ENCODE results near the gene GATD1. TPM values are rescaled to one million over a fixed set of nuclear protein-coding genes. Genes with fewer than 3 reads are reported as not detected.
A peak's percentile ranks its signal among the peaks of the same experiment; 100 is the strongest.

Gene GATD1
- total RNA-seq, 1 experiment from 2014 or later: 83.3 TPM

DNA sequence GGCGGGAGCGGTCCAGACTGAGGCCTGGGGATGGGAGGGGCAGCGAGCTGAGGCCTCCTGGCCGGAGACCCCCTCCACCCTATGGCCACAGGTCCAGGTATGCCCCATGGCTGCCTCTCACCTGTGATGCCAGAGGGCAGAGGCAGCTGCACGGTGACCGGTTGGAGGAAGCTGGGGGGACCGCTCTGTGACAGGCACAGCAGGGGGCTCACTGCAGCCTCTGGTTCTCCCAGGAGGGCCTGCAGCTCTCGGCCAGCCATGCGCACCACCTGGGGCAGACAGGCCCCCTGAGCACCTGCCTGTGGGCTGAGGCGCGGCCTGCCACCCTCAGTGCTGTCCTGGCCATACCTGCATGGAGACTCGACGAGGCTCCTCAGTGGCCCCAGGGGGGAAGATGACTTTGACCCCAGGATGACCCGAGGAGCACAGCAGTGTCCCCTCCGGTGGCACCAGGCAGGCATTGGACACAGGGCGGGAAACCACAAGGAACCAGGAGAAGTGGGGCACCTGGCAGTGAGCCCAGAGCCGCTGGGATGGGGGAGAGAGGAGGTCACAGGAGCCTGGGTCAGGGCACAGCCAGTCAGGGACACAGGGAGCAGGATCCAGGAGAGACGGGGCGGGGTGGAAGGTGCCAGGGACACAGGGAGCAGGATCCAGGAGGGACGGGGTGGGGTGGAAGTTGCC is 24.0 kb upstream of the GATD1 start:
- CTCF ChIA-PET: no interaction called here
- no peaks in the 10 kb centered on the region for H3K27me3 Mint-ChIP-seq (ENCODE audit: unreplicated experiment)
- peaks cover 8% of the 10 kb centered on the region for H3K4me1 Mint-ChIP-seq (ENCODE audit: low read depth, unreplicated experiment)
- no peak overlapping the region for H3K4me3 Mint-ChIP-seq (ENCODE audit: low read depth, unreplicated experiment)
- intact Hi-C loops (cut with micrococcal nuclease; ENCODE audit: unreplicated experiment): no loop called here
- H3K9me3 Mint-ChIP-seq (ENCODE audit: low read depth, unreplicated experiment): no peaks in the 10 kb centered on the region
- BruUV-seq (replicated peaks): no TSS peak
- H3K36me3 Mint-ChIP-seq (ENCODE audit: insufficient read depth, unreplicated experiment): peaks cover 70% of the 10 kb centered on the region
- TF ChIP-seq, protein P1, sequence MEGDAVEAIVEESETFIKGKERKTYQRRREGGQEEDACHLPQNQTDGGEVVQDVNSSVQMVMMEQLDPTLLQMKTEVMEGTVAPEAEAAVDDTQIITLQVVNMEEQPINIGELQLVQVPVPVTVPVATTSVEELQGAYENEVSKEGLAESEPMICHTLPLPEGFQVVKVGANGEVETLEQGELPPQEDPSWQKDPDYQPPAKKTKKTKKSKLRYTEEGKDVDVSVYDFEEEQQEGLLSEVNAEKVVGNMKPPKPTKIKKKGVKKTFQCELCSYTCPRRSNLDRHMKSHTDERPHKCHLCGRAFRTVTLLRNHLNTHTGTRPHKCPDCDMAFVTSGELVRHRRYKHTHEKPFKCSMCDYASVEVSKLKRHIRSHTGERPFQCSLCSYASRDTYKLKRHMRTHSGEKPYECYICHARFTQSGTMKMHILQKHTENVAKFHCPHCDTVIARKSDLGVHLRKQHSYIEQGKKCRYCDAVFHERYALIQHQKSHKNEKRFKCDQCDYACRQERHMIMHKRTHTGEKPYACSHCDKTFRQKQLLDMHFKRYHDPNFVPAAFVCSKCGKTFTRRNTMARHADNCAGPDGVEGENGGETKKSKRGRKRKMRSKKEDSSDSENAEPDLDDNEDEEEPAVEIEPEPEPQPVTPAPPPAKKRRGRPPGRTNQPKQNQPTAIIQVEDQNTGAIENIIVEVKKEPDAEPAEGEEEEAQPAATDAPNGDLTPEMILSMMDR (IDR thresholded peaks at IDR 0.05; ENCODE audit: unreplicated experiment): no peak
- H3K27ac Mint-ChIP-seq (ENCODE audit: unreplicated experiment): peak overlapping the region; percentile 44
- no peak for DNase-seq

DNA sequence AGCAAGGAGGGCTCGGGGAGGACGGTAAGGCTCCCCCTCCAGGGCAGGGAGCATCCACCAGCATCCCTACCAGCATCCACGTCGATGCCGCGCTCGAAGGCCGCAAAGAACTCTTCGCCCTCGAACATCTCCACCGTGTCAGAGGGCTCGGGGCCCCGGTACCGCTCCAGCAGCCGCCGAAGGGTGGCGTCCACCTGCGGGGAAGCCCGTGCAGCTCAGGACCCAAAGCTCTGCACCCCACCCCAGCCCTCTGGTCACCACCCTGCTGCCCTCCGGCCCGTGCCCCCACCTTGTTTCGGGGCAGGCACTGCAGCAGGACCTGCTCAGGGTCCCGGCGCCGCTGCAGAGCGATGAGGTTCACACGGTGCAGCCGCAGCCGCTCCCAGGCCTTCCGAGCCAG is 23.2 kb upstream of the GATD1 start:
- Mint-ChIP-seq H3K4me3 (ENCODE audit: low read depth, unreplicated experiment) (no peak overlapping the region), H3K36me3 (ENCODE audit: insufficient read depth, unreplicated experiment) (peaks cover 70% of the 10 kb centered on the region), H3K27ac (ENCODE audit: unreplicated experiment) (no peak overlapping the region), H3K27me3 (ENCODE audit: unreplicated experiment) (no peaks in the 10 kb centered on the region), H3K9me3 (ENCODE audit: low read depth, unreplicated experiment) (no peaks in the 10 kb centered on the region), H3K4me1 (ENCODE audit: low read depth, unreplicated experiment) (peaks cover 8% of the 10 kb centered on the region)
- no peak for DNase-seq
- no TSS peak for BruUV-seq (replicated peaks)
- CTCF ChIA-PET: no interaction called here
- TF ChIP-seq, protein P1 (IDR thresholded peaks at IDR 0.05; ENCODE audit: unreplicated experiment): no peak
- intact Hi-C loops (cut with micrococcal nuclease; ENCODE audit: unreplicated experiment): no loop called here

DNA sequence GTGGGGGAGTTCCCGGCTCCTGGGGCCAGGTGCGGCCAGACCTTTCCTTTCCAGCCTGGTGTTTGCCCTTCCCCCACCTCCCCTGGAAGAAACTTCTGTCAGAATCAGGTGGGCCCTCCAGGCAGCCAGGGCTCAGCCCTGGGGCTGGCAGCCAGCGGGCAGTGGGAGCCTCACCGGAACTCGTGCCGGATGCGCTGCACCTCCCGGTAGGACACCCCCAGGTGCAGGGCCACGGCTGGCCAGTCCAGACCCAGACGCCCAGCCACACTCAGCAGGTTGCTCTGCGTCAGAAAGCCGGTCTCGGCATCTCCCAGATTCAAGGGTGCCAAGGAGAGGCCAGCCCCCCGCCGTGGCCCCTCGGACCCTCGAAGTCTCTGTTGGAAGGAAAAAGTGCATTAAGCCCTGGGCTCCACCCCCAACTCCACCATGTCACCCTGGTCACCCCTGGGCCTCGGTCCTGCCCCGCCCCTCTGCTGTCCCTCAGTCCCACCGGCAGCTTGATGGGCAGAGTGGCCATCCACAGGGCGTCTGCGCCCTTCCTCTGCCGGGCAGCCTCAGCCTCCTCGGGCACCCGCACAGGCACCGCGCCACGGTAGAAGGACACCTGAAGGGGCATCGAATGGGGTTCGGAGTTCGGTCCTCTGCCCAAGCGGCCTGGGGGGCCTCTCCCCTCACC is 22.5 kb upstream of the GATD1 start:
- peaks cover 70% of the 10 kb centered on the region for H3K36me3 Mint-ChIP-seq (ENCODE audit: insufficient read depth, unreplicated experiment)
- BruUV-seq (replicated peaks): no TSS peak
- no peak for DNase-seq
- H3K27me3 Mint-ChIP-seq (ENCODE audit: unreplicated experiment): no peaks in the 10 kb centered on the region
- H3K4me3 Mint-ChIP-seq (ENCODE audit: low read depth, unreplicated experiment): no peak overlapping the region
- CTCF ChIA-PET: no interaction called here
- H3K27ac Mint-ChIP-seq (ENCODE audit: unreplicated experiment): no peak overlapping the region
- no peaks in the 10 kb centered on the region for H3K9me3 Mint-ChIP-seq (ENCODE audit: low read depth, unreplicated experiment)
- TF ChIP-seq, protein P1 (IDR thresholded peaks at IDR 0.05; ENCODE audit: unreplicated experiment): no peak
- intact Hi-C loops (cut with micrococcal nuclease; ENCODE audit: unreplicated experiment): no loop called here
- H3K4me1 Mint-ChIP-seq (ENCODE audit: low read depth, unreplicated experiment): peaks cover 8% of the 10 kb centered on the region

DNA sequence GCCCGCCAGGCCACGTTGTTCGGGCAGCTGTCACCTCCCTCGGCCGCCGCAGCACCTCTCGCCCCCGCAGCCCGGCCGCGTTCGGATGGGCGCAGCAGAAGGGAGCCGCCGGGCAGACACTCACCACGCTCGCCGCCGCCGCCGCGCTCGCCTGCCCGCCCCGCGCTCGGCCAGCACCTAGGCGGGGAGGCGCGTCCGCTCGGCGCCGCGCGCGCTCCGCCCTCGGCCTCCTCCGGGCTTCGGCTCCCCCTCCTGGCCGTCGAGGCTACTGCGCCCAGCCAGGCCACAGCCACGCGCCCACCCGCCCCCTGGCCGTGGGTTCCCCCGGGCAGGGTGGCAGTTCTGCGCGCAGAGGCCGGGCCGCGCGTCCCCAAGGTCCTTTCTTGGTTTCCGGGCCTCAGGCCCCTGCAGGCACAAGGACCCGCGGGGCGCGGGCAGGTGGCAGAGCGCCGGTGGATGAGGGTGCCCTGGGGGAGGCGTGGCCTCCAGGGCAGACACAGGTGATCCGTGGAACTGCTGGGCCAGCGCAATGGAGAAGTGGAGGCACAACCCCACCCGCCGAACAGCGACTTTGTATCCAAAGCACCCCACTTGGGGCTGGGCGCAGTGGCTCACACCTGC is 20.9 kb upstream of the GATD1 start, which contains the start of gene SLC25A22:
SLC25A22 (minus strand) TSS at position 189 of the 621 bp plus-strand sequence. CDS start 3,275 bp downstream, outside the sequence.
- Mint-ChIP-seq H3K27ac (ENCODE audit: unreplicated experiment) (peak within 1 kb of the TSS; percentile 58), H3K4me3 (ENCODE audit: low read depth, unreplicated experiment) (peak within 1 kb of the TSS; percentile 83), H3K9me3 (ENCODE audit: low read depth, unreplicated experiment) (no peaks in the 10 kb centered on the region), H3K27me3 (ENCODE audit: unreplicated experiment) (no peaks in the 10 kb centered on the region), H3K4me1 (ENCODE audit: low read depth, unreplicated experiment) (no peaks in the 10 kb centered on the region), H3K36me3 (ENCODE audit: insufficient read depth, unreplicated experiment) (peaks cover 71% of the 10 kb centered on the region)
- peak; percentile 92 for DNase-seq
- intact Hi-C loops (cut with micrococcal nuclease; ENCODE audit: unreplicated experiment): no loop called here
- no TSS peak for BruUV-seq (replicated peaks)
- TF ChIP-seq, protein P1 (IDR thresholded peaks at IDR 0.05; ENCODE audit: unreplicated experiment): peak; percentile 91
- CTCF ChIA-PET: no interaction called here

Measured in Calu3 (cell line).